Fibroblast of skin of right quadriceps (primary cell): ENCODE data around the gene WRAP73.

Experiments used
- DNase-seq: peaks from one replicate; pipeline ENCODE4 v3.0.0-alpha.2; 2013

Gene WRAP73

GRCh38 chr1:3609769-3610526 is 40.0 kb downstream of the WRAP73 start:
- no peak for DNase-seq

GRCh38 chr1:3609016-3609768 is 40.7 kb downstream of the WRAP73 start:
- DNase-seq: no peak

GRCh38 chr1:3608154-3608553 is 41.7 kb downstream of the WRAP73 start:
- no peak for DNase-seq

GRCh38 chr1:3607703-3608065 is 42.2 kb downstream of the WRAP73 start:
- no peak for DNase-seq

GRCh38 chr1:3606779-3607702 is 42.9 kb downstream of the WRAP73 start:
- DNase-seq: no peak

GRCh38 chr1:3604997-3605823 is 44.7 kb downstream of the WRAP73 start:
- no peak for DNase-seq

GRCh38 chr1:3604468-3604974 is 45.4 kb downstream of the WRAP73 start:
- DNase-seq: no peak

GRCh38 chr1:3603571-3604467 is 46.1 kb downstream of the WRAP73 start:
- DNase-seq: no peak

GRCh38 chr1:3603156-3603555 is 46.7 kb downstream of the WRAP73 start:
- no peak for DNase-seq

GRCh38 chr1:3602375-3602774 is 47.5 kb downstream of the WRAP73 start:
- no peak for DNase-seq

GRCh38 chr1:3601743-3602142 is 48.2 kb downstream of the WRAP73 start:
- no peak for DNase-seq

GRCh38 chr1:3600354-3600753 is 49.5 kb downstream of the WRAP73 start:
- no peak for DNase-seq

- DNase-seq: no peak
Measured at GRCh38 chr1:3599816-3600215, 50.1 kb downstream of the WRAP73 start.

- DNase-seq: no peak
Measured at GRCh38 chr1:3599286-3599811, 50.6 kb downstream of the WRAP73 start.

GRCh38 chr1:3598522-3599285 is 51.2 kb downstream of the WRAP73 start:
- no peak for DNase-seq

- DNase-seq: no peak
Measured at GRCh38 chr1:3598051-3598491, 51.8 kb downstream of the WRAP73 start.

- DNase-seq: no peak
Measured at GRCh38 chr1:3597599-3597964, 52.3 kb downstream of the WRAP73 start.

- no peak for DNase-seq
Measured at GRCh38 chr1:3596663-3597598, 53.0 kb downstream of the WRAP73 start.

- DNase-seq: no peak
Measured at GRCh38 chr1:3595949-3596348, 54.0 kb downstream of the WRAP73 start.
